AG08396 (cell line): ENCODE results near the gene MSGN1.

ENCODE experiments used
- DNase-seq: peaks from one replicate; pipeline ENCODE4 v3.0.0; 2012; ENCODE audit warnings: low spot score, mixed read lengths

MSGN1 gene

GRCh38 chr2:17849275-17849674, 33.0 kb downstream of the MSGN1 start:
- DNase-seq, result no peak

GRCh38 chr2:17850151-17850550, 33.9 kb downstream of the MSGN1 start:
- no peak for DNase-seq

GRCh38 chr2:17851731-17852585, 35.7 kb downstream of the MSGN1 start:
- DNase-seq, result peak; percentile 75

- DNase-seq, result no peak
These were observed 37.5 kb downstream of the MSGN1 start for GRCh38 chr2:17853799-17854198.

- DNase-seq, result no peak
These were observed 40.8 kb downstream of the MSGN1 start for GRCh38 chr2:17857021-17857420.

GRCh38 chr2:17858064-17858463, 41.8 kb downstream of the MSGN1 start:
- no peak for DNase-seq

GRCh38 chr2:17863539-17863938, 47.3 kb downstream of the MSGN1 start:
- no peak for DNase-seq

- no peak for DNase-seq
These were observed 48.4 kb downstream of the MSGN1 start for GRCh38 chr2:17864676-17865075.

- DNase-seq, result no peak
These were observed 50.9 kb downstream of the MSGN1 start for GRCh38 chr2:17867133-17867532.
